Measurements from ENCODE around the gene IGSF21.

GRCh38 chr1:18249631-18250030, 142.0 kb downstream of the IGSF21 start:
- TF ChIP-seq POLR2A (IDR thresholded peaks at IDR 0.05): no peak
- TF ChIP-seq CTCF (IDR thresholded peaks at IDR 0.05): no peak
- TF ChIP-seq POLR2AphosphoS5 (IDR thresholded peaks at IDR 0.05; ENCODE audit: insufficient read depth in 1 of 2, low read depth in 1 of 2): no peak

Measured in vagina (tissue), 2 donors.